CD8-positive, alpha-beta memory T cell (primary cell): Measurements from ENCODE around the gene FOXC1. TPM values are rescaled to one million over a fixed set of nuclear protein-coding genes. Genes with fewer than 3 reads are reported as not detected.

ENCODE experiments used
- CTCF ChIA-PET: fragments of 350-600 bp; sonication (Branson Sonifier 250); formaldehyde crosslinking; loops from one replicate; lab custom pipeline; 2021; ENCODE audit warnings: antibody characterized with exemption; lab: Charles Lee
- POLR2A ChIA-PET: fragments of 350-600 bp; sonication (Branson Sonifier 250); formaldehyde crosslinking; loops from one replicate; lab custom pipeline; 2021; ENCODE audit warnings: antibody characterized with exemption; lab: Charles Lee
- DNase-seq, 5 donors: peaks; one replicate each; pipeline versions ENCODE4 v3.0.0 to v3.0.0-alpha.2; 2020 to 2022; ENCODE audit warnings: mixed read lengths in 1 of 5
- H3K27ac ChIP-seq: one replicate; pipeline ENCODE4 v1.7.0; 2013; ENCODE audit warnings: low read depth, mild to moderate bottlenecking, low read length, moderate library complexity
- H3K27me3 ChIP-seq: 2 replicates; pipeline ENCODE4 v1.7.0; 2013; ENCODE audit warnings: low read length, mild to moderate bottlenecking; ENCODE audit not compliant: insufficient read depth, poor library complexity, severe bottlenecking
- H3K36me3 ChIP-seq: 2 replicates; pipeline ENCODE4 v1.7.0; 2013; ENCODE audit warnings: mild to moderate bottlenecking, low read length, moderate library complexity; ENCODE audit not compliant: insufficient read depth
- H3K4me1 ChIP-seq: 2 replicates; pipeline ENCODE4 v1.7.0; 2013; ENCODE audit warnings: mild to moderate bottlenecking, low read length, moderate library complexity; ENCODE audit not compliant: insufficient read depth
- H3K4me3 ChIP-seq: 2 replicates; pipeline ENCODE4 v1.7.0; 2013; ENCODE audit warnings: mild to moderate bottlenecking, low read length
- H3K9me3 ChIP-seq: 2 replicates; pipeline ENCODE4 v1.7.0; 2013; ENCODE audit warnings: mild to moderate bottlenecking, low read length
- H3K27ac Mint-ChIP-seq, 8 donors: one replicate each; pipeline ENCODE4 v1.8.0; 2020 to 2021; ENCODE audit warnings: mixed read lengths in 8 of 8, mild to moderate bottlenecking in 6 of 8, inconsistent platforms in 3 of 8, moderate library complexity in 3 of 8
- H3K27me3 Mint-ChIP-seq, 2 donors: one replicate each; pipeline ENCODE4 v1.8.0; 2020 to 2021; ENCODE audit warnings: mixed read lengths in 2 of 2, mild to moderate bottlenecking in 1 of 2, moderate library complexity in 1 of 2
- H3K36me3 Mint-ChIP-seq, 3 donors: one replicate each; pipeline ENCODE4 v1.8.0; 2020 to 2021; ENCODE audit warnings: mixed read lengths in 3 of 3, inconsistent platforms in 1 of 3, mild to moderate bottlenecking in 1 of 3
- H3K4me1 Mint-ChIP-seq, 3 donors: one replicate each; pipeline ENCODE4 v1.8.0; 2020 to 2021; ENCODE audit warnings: mixed read lengths in 3 of 3, inconsistent platforms in 1 of 3, mild to moderate bottlenecking in 1 of 3
- H3K4me3 Mint-ChIP-seq, 7 donors: one replicate each; pipeline ENCODE4 v1.8.0; 2020 to 2021; ENCODE audit warnings: mixed read lengths in 7 of 7, mild to moderate bottlenecking in 6 of 7, moderate library complexity in 4 of 7, inconsistent platforms in 2 of 7
- H3K9me3 Mint-ChIP-seq, 5 donors: one replicate each; pipeline ENCODE4 v1.8.0; 2020 to 2022; ENCODE audit warnings: mixed read lengths in 5 of 5, mild to moderate bottlenecking in 3 of 5, moderate library complexity in 2 of 5, inconsistent platforms in 1 of 5
- polyA plus RNA-seq: library from polyadenylated mRNA; unstranded; fragments of 300-500 nt; fragmentation: Illumina TruSeq; gene quantifications from one replicate; pipeline ENCODE4 v1.2.3, GENCODE V29; 2021
- total RNA-seq, 2 experiments: library from RNA; stranded (reverse); gene quantifications; one replicate each; pipeline ENCODE4 v1.2.3, GENCODE V29; 2021

Gene FOXC1
- total and polyA plus RNA-seq, 3 experiments from 2014 or later, result not detected

DNA sequence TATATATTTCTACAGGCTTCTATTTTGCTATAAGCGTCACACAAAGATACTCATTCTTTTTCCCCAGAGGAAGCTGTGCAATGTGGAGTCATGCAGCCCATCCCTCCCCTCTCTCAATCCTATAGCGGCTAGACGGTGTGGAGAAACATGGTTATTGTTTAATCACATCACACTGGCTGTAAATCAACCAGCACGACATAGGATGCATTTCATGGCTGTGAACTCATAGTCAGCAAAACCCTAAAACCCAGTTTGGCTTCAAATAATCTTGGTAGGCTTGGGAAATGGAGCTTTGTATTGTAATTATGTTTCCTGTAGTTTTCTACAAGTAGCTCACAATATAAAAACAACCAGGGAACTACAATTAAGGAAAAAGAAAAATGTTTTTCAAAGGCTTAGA is 16.8 kb downstream of the FOXC1 start:
- peak overlapping the region in 4 of 7 donors; percentile 9 to 76 (median 47) for H3K4me3 Mint-ChIP-seq
- peaks cover 17 to 21% (median 18%) of the 10 kb centered on the region in 3 donors for H3K4me1 Mint-ChIP-seq
- Histone ChIP-seq H3K27me3 (peaks cover 16% of the 10 kb centered on the region), H3K36me3 (no peaks in the 10 kb centered on the region), H3K4me3 (no peak overlapping the region), H3K4me1 (peaks cover 7% of the 10 kb centered on the region), H3K27ac (no peak overlapping the region), H3K9me3 (no peaks in the 10 kb centered on the region)
- peaks cover 53 to 79% of the 10 kb centered on the region in 2 donors for H3K27me3 Mint-ChIP-seq
- H3K9me3 Mint-ChIP-seq, result no peaks in the 10 kb centered on the region
- CTCF ChIA-PET, result interaction anchor here (1.3 kb wide), 1 partner anchor 10 kb away, joined by 4 read pairs; no protein-coding TSS in a partner anchor
- H3K27ac Mint-ChIP-seq, result no peak overlapping the region
- POLR2A ChIA-PET, result no interaction called here
- peaks cover 5 to 27% (median 18%) of the 10 kb centered on the region in 3 donors for H3K36me3 Mint-ChIP-seq
- no peak for DNase-seq

- Histone ChIP-seq H3K9me3 (no peaks in the 10 kb centered on the region), H3K4me1 (peaks cover 7% of the 10 kb centered on the region), H3K27ac (no peak overlapping the region), H3K4me3 (no peak overlapping the region), H3K36me3 (no peaks in the 10 kb centered on the region), H3K27me3 (peaks cover 16% of the 10 kb centered on the region)
- Mint-ChIP-seq H3K4me3 (no peak overlapping the region), H3K27ac (no peak overlapping the region), H3K4me1 (peaks cover 17 to 21% (median 18%) of the 10 kb centered on the region in 3 donors), H3K9me3 (no peaks in the 10 kb centered on the region), H3K27me3 (peaks cover 39 to 70% of the 10 kb centered on the region in 2 donors), H3K36me3 (peaks cover 5 to 16% (median 7%) of the 10 kb centered on the region in 3 donors)
- POLR2A ChIA-PET, result no interaction called here
- no peak for DNase-seq
- CTCF ChIA-PET, result no interaction called here
Measured at GRCh38 chr6:1627827-1628560, 18.3 kb downstream of the FOXC1 start.

DNA sequence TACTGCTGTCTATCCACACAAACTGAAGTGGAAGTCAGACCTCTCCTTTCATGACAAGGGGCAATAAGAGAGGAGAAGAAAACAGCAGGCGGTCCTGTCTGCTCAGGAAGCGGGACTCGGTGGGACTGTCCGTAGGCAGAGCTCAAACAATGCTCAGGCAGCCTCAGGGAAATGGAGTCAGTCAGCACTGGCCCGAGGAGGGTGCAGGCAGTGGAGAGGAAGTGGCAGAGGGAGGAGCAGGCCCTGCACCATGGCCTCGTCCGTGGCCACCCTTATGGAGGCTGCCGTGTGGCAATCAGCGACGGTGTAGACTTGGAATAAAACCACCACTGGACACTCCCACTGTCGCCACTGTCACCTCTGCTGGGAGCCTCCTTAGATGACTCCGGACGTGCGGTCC is 19.6 kb downstream of the FOXC1 start:
- Mint-ChIP-seq H3K36me3 (peaks cover 0 to 18% (median 8%) of the 10 kb centered on the region in 3 donors), H3K27me3 (peaks cover 31 to 70% of the 10 kb centered on the region in 2 donors), H3K9me3 (no peaks in the 10 kb centered on the region), H3K27ac (no peak overlapping the region), H3K4me3 (no peak overlapping the region), H3K4me1 (peaks cover 15 to 18% (median 17%) of the 10 kb centered on the region in 3 donors)
- ChIA-PET CTCF (no interaction called here), POLR2A (no interaction called here)
- Histone ChIP-seq H3K27me3 (peaks cover 16% of the 10 kb centered on the region), H3K36me3 (no peaks in the 10 kb centered on the region), H3K27ac (no peak overlapping the region), H3K4me1 (peaks cover 7% of the 10 kb centered on the region), H3K4me3 (no peak overlapping the region), H3K9me3 (no peaks in the 10 kb centered on the region)
- no peak for DNase-seq

DNA sequence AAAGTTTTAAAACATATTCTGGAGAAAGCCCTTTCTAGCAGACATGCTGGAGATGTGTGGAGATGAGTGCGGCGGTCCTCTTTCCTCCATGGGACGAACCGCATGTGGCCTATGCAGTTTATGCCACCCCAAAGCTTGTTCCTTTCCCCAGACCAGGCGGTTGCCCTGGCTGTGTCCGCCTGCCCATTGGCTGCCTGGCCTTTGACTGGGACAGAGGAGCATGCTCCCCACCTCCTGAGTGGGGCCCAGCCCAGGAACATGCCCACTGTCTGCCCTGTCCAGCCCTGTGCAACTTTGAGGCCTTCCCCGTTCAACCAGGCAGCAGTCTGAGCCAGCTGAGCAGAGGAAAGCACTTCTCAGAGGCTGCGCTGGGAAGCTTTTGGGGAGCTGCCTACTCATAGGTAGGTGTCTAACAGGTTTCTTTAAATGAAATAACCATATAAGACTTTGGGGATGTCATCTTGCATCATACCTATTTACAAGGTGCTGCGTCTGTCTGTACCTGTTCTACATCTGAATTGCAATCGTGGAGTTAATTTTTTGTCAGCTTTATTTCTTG is 20.6 kb downstream of the FOXC1 start:
- Mint-ChIP-seq H3K4me3 (no peak overlapping the region), H3K9me3 (no peaks in the 10 kb centered on the region), H3K36me3 (peaks cover 0 to 22% (median 9%) of the 10 kb centered on the region in 3 donors), H3K4me1 (peaks cover 11 to 13% (median 13%) of the 10 kb centered on the region in 3 donors), H3K27me3 (peaks cover 28 to 66% of the 10 kb centered on the region in 2 donors), H3K27ac (no peak overlapping the region)
- Histone ChIP-seq H3K4me1 (peaks cover 5% of the 10 kb centered on the region), H3K27ac (no peak overlapping the region), H3K36me3 (no peaks in the 10 kb centered on the region), H3K9me3 (no peaks in the 10 kb centered on the region), H3K27me3 (peaks cover 14% of the 10 kb centered on the region), H3K4me3 (no peak overlapping the region)
- ChIA-PET CTCF (no interaction called here), POLR2A (no interaction called here)
- DNase-seq, result no peak

DNA sequence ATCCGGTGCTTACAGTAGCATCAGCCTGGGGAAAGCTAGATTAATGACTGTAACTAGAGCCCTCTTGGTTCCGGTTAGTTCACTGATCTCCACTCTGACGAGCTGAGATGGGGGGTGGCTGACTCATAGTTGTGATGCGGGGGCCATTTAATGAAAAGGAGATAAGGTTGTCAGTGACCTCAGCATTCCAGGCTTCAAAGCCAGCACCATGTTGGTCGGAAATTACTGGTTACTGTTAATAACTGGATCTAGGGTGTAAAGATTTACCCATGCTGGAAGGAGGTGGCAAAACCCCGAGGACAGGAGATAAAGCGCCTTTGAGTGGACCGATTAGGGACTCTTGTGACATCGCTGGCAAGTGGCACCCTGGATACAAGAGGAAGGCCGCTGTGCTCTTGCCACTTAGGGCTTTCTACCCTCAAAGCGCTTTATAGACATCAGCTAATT is 21.1 kb downstream of the FOXC1 start:
- no peaks in the 10 kb centered on the region for H3K9me3 ChIP-seq
- DNase-seq, result no peak
- peaks cover under 1% of the 10 kb centered on the region for H3K4me1 ChIP-seq
- H3K27me3 Mint-ChIP-seq, result peaks cover 24 to 61% of the 10 kb centered on the region in 2 donors
- ChIA-PET CTCF (no interaction called here), POLR2A (no interaction called here)
- no peak overlapping the region for H3K27ac Mint-ChIP-seq
- no peaks in the 10 kb centered on the region for H3K9me3 Mint-ChIP-seq
- no peak overlapping the region for H3K4me3 Mint-ChIP-seq
- no peaks in the 10 kb centered on the region for H3K36me3 ChIP-seq
- no peak overlapping the region for H3K4me3 ChIP-seq
- H3K27ac ChIP-seq, result no peak overlapping the region
- peaks cover 8 to 9% (median 8%) of the 10 kb centered on the region in 3 donors for H3K4me1 Mint-ChIP-seq
- H3K36me3 Mint-ChIP-seq, result peaks cover 0 to 22% (median 9%) of the 10 kb centered on the region in 3 donors
- peaks cover 9% of the 10 kb centered on the region for H3K27me3 ChIP-seq

DNA sequence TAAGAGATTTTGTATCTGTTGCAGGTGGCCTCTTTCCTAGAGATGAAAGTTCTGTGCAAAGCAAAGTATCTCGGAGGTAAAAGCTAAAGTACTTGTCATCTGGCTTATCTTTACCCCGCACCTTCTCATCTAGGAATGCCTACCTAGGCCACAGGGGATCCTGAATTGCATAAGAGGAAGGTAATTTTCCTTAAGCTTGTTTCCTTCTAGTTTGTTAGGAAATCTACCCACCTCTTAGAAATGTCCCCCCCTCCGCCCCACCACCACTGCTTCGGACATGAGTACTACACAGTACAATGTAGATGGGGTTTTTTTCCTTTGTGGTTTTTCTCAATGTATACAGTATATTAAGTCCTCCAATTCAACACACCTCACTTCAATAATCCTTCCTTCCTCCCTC is 21.5 kb downstream of the FOXC1 start:
- H3K27ac ChIP-seq, result no peak overlapping the region
- CTCF ChIA-PET, result no interaction called here
- POLR2A ChIA-PET, result no interaction called here
- peaks cover 21 to 56% of the 10 kb centered on the region in 2 donors for H3K27me3 Mint-ChIP-seq
- no peaks in the 10 kb centered on the region for H3K36me3 ChIP-seq
- no peaks in the 10 kb centered on the region for H3K9me3 Mint-ChIP-seq
- no peak overlapping the region for H3K4me3 Mint-ChIP-seq
- no peaks in the 10 kb centered on the region for H3K4me1 ChIP-seq
- peaks cover 0 to 22% (median 9%) of the 10 kb centered on the region in 3 donors for H3K36me3 Mint-ChIP-seq
- peaks cover 4% of the 10 kb centered on the region for H3K27me3 ChIP-seq
- no peaks in the 10 kb centered on the region for H3K9me3 ChIP-seq
- peaks cover 3 to 5% (median 4%) of the 10 kb centered on the region in 3 donors for H3K4me1 Mint-ChIP-seq
- no peak for DNase-seq
- no peak overlapping the region for H3K27ac Mint-ChIP-seq
- H3K4me3 ChIP-seq, result no peak overlapping the region

DNA sequence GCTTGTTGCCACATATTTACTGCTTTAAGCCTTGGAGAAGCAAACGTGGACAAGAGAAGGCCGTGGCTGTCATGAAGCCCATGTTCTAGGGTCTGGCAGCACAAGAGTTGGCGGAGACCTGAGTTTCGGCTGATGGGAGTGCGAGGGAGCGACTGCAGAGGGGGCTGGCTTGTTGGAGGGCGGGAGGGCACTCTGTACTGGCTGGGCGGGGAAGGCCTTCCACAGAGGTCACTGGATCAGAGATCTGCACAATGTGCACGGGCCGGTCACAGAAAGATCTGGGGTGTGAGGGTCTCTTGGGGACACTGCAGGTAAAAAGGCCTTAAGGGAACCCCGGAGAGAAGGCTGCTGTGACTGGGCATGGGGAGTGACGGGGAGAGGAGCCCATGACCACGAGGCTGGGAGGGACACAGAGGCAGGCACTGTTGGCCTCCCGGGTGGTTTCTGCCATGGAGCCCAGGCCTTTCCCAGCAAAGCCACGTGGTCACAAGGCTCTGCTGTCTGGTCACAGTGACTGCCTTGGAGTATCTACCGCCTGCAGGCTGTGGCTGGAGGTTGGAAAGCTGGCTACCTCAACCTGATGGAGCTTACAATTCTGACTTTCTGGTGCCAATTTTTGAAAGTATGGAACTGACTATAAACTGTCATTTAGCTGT is 23.8 kb downstream of the FOXC1 start:
- Mint-ChIP-seq H3K4me1 (no peaks in the 10 kb centered on the region), H3K36me3 (peaks cover 0 to 14% (median 9%) of the 10 kb centered on the region in 3 donors), H3K27ac (peak overlapping the region in 2 of 8 donors; percentile 14 to 33), H3K27me3 (peaks cover 5 to 34% of the 10 kb centered on the region in 2 donors), H3K4me3 (no peak overlapping the region), H3K9me3 (no peaks in the 10 kb centered on the region)
- Histone ChIP-seq H3K27ac (no peak overlapping the region), H3K27me3 (no peaks in the 10 kb centered on the region), H3K4me1 (no peaks in the 10 kb centered on the region), H3K4me3 (no peak overlapping the region), H3K36me3 (no peaks in the 10 kb centered on the region), H3K9me3 (no peaks in the 10 kb centered on the region)
- ChIA-PET CTCF (no interaction called here), POLR2A (no interaction called here)
- no peak for DNase-seq

DNA sequence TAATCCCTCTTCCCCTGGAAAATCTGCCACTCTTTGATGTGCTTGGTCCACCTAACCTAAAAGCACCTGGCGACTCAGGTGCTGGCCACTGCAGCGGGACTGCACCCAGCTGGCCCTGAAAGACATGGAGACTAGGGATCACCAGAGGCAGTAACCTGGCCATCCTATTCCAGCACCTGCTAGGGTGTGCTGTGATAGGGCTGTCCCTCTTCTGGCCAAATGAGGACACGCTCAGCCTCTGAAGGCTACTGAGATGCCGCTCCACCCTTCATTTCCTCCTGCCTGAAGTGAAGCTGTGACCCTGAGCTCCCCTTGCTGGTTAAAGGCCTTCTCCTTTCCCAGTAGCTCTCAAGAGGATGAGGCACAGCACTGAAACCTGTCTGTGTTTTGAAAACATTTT is 24.4 kb downstream of the FOXC1 start:
- peaks cover 2 to 14% (median 8%) of the 10 kb centered on the region in 3 donors for H3K36me3 Mint-ChIP-seq
- no peaks in the 10 kb centered on the region for H3K9me3 ChIP-seq
- ChIA-PET CTCF (no interaction called here), POLR2A (no interaction called here)
- H3K27ac Mint-ChIP-seq, result peak overlapping the region in 1 of 8 donors; percentile 68
- no peaks in the 10 kb centered on the region for H3K4me1 ChIP-seq
- H3K27ac ChIP-seq, result no peak overlapping the region
- H3K27me3 Mint-ChIP-seq, result peaks cover 4 to 28% of the 10 kb centered on the region in 2 donors
- H3K9me3 Mint-ChIP-seq, result no peaks in the 10 kb centered on the region
- no peaks in the 10 kb centered on the region for H3K36me3 ChIP-seq
- H3K4me3 ChIP-seq, result no peak overlapping the region
- no peaks in the 10 kb centered on the region for H3K4me1 Mint-ChIP-seq
- no peaks in the 10 kb centered on the region for H3K27me3 ChIP-seq
- no peak overlapping the region for H3K4me3 Mint-ChIP-seq
- DNase-seq, result no peak
